HG03575 (cell line): ENCODE data around the gene PSPH.
"Not testable (repeated sequence)": the region's sequence is repeated elsewhere in the genome, so short reads cannot be mapped to it uniquely, and the experiment has no call there.

Experiments used
- ATAC-seq: cut with Tn5 transposase; IDR thresholded peaks from one replicate; pipeline ENCODE4 v1.9.1; 2021; ENCODE audit not compliant: unreplicated experiment, insufficient number of reproducible peaks, low FRiP score; ENCODE audit errors: extremely low read depth

Gene PSPH

DNA sequence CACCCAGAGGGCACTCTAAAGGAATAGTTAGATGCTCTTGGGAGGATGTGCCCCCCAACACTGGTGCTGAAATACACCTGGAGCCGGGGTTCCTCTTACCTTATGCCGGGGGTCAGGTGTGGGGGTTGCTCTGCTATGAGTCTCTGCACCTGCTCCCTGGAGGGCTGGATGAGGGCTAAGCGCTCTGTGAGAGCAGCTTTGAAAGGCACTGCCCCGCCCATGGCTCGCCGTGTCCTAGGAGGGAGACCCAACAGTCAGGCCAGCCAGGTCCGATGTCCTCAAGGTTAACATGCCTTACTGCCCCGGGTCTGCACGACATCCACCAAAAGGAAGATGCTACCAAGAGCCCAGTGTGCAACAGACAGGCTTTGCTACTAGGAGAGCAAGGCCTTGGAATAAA is 31.7 kb downstream of the PSPH start:
- no peak for ATAC-seq

GRCh38 chr7:56017015-56017414 is 34.2 kb downstream of the PSPH start:
- ATAC-seq: not testable (repeated sequence)

DNA sequence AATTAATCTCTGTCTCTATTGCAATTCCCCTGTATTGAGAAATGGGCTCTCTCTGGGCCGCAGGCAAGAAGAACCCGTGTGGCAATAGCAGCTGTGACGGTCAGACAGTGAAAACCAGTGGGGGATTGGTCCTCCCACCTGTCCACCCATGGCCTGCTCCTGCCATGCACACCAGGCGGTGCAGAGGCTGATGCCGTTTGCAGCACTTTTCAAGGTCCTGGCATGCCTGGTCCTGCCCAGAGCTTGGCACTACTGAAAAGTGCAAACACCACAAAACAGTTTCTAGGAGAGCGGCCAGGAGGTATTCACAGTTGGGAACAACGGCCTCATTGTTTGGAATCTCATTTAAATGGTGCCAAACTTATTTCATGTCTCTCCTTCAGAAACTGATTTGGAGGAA is 41.5 kb downstream of the PSPH start:
- no peak for ATAC-seq

- ATAC-seq: no peak
Observed at GRCh38 chr7:56007891-56008290, 43.4 kb downstream of the PSPH start.

DNA sequence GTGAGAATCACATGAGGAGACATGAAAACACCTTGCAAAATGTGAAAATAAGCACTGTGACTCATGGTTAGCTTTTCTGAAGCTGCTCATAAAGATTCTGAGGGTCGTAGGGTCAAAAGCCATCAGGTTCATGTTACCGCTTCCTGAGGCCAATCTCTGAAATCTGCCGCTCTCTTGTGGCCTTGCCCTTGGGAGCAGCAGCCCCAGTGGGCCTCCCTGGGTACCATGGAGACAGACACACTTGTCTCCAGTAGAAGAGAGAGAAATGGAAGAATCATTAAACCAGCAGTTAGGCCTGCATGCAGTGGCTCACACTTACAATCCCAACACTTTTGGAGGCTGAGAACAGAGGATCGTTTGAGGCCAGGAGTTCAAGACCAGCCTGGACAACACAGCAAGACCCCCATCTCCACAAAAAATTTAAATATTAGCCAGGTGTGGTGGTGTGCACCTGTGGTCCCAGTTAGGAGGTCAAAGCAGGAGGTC is 44.0 kb downstream of the PSPH start:
- ATAC-seq: no peak

DNA sequence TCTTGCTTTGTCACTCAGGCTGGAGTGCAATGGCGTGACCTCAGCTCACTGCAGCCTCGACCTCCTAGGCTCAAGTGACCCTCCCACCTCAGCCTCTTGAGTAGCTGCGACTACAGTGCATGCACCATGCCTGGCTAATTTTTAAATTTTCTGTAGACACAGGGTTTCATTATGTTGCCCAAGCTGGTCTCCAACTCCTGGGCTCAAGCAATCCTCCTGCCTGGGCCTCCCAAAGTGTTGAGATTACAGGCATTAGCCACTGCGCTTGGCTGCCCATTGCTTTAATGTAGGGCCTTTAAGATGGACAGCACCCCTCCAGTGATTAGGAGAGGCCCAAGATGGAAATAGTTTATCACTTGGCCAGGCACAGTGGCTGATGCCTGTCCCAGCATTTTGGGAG is 47.5 kb downstream of the PSPH start:
- no peak for ATAC-seq

DNA sequence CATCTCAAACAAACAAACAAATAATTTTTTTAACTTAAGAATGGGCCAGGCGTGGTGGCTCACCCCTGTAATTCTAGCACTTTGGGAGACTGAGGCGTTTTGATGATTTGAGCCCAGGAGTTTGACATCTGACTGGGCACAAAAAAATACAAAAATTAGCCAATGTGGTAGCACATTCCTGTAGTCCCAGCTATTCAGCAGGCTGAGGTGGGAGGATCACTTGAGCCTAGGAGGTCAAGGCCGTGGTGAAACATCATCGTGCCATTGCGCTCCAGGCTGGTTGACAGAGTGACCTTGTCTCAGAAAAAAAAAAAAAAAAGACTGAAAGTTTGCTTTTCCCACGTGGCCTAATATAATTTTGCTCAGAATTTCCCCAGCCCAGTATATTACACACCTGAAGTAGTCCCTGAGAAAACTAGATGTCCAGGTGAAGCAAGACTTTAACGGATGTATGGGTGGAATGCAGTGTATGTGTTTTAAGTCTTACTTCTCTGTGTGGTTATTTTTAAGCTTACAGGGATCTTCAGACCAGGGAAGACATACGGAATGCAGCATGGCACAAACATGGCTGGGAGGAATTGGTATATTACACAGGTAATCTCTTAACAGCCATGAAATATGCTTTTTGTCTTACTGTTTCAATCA is 54.3 kb downstream of the PSPH start:
- no peak for ATAC-seq

GRCh38 chr7:55992346-55992745 is 58.9 kb downstream of the PSPH start:
- no peak for ATAC-seq

- no peak for ATAC-seq
Observed at GRCh38 chr7:55983537-55983936, 67.7 kb downstream of the PSPH start.

DNA sequence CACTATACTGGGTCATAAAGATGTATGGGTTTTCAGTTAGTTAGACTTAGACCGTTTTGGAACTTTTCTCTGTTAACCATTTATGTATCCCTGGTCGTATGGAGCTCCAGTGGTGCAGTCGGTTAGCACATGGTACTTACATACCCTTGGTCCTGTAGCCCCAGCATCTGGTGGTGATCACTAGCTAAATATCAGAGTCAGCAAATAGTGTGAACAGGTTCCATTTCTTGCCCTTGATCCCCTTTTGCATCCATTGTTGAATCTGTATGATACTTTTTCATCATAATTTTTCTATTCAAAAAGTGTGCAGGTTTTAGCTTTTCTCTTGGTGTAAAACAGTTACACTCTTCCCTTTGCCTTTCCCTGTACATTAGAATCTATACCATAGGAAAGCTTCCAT is 71.0 kb downstream of the PSPH start:
- ATAC-seq: no peak

DNA sequence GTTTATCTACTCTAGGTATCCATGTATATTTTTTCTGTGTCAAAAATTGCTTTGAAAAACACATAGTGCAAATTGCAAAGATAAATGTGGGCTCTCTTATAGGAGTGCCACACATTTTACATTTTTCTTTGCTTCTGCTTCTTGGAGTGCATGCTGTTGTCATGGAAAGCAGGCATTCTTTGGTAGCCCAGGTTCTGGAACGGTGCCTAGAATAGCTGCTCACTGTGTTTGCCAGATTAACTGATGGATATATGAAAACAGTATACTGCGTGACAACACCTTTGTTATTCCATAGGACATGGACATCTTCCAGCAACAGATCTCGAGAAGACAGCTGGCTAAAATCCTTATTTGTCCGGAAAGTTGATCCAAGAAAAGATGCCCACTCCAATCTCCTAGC is 73.4 kb downstream of the PSPH start:
- ATAC-seq: no peak

GRCh38 chr7:55975988-55976633 is 75.1 kb downstream of the PSPH start:
- ATAC-seq: no peak

DNA sequence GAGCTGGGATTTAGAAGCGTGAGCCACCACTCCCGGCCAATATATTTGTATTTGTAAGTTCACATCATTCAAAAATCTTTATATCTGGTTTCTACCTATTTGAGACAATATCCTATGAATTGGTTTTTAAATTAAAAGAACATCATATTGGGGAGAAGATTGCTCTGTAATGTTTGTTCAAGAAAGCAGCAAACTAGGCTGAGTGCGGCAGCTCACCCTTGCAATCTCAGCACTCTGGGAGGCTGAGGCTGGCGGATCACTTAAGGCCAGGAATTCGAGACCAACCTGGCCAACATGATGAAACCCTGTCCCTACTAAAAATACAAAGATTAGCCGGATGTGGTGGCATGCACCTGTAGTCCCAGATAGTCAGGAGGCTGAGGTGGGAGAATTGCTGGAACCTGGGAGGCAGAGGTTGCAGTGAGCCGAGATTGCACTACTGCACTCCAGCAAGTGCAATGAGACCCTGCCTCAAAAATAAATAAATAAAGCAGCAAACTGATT is 77.4 kb downstream of the PSPH start:
- ATAC-seq: no peak

DNA sequence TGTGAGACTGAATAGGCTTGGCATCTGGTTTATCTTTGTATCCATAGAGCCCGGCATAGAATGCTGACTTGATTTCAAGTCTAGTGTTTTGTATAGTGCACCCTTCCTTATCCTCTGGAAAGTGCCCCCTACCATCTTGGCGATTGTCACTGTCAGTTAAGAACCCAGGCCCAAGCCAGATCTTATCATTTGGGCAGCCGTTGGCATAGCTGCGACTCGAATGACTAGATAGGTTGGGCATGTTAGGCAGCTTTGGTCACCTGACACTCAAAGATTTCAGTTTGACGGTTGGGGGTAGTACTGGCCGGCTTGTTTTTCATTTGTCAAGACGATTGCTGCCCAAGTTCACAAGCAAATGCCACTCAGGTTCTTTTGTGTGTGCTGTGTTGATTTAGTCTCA is 80.3 kb downstream of the PSPH start:
- no peak for ATAC-seq

DNA sequence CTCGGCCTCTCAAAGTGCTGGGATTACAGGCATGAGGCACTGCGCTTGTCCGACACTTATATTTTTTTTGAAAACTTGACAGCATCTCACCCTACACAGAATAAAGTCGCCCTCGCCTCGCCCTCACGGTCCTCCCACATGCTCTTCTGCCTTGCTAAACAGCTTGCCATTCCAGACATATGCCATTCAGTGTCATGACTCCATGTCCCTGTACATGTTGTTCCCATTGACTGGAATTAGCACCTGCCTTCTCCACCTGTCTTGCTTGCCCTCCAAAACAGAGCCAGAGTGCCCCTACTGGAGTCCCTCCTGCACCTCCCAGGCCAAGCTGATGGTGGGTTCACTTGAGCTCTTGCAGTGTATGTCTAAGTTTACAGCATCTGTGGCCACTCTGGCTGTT is 80.7 kb downstream of the PSPH start:
- ATAC-seq: no peak

DNA sequence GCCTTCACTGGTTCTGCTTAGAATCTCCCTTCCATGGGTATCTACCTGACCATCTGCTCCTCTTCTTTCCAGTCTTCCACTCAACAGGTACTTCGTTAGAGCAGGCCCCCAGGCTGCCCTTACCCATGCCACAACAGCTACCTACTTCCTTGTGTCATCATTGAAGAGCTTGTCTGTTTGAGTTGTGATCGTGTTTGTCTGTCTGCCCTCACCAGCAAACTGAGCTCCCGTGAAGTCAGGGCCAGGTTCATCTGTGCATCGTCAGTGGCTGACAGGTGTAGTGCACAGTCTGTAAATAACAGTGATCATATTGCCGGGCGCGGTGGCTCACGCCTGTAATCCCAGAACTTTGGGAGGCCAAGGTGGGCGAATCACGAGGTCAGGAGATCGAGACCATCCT is 81.9 kb downstream of the PSPH start:
- no peak for ATAC-seq

DNA sequence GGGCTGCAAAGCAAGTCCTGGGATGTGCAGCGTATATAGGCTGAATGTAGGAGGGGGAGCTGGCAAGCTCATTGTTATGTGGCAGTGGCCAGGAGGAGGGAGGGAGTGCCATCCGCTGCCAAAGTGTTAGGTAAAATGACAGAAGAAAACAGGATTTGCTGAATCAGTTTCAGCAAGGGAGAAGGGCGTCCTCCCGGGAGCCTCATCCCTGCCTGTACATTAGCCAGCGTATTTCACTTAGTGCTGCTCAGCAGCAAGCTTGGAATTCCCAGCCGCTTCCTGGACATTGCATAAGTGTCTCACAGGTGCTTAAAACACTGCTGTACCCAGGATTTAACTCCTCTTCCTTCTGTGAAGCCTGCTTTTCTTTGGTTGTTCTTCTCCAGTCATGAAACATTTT is 84.4 kb downstream of the PSPH start:
- ATAC-seq: no peak

DNA sequence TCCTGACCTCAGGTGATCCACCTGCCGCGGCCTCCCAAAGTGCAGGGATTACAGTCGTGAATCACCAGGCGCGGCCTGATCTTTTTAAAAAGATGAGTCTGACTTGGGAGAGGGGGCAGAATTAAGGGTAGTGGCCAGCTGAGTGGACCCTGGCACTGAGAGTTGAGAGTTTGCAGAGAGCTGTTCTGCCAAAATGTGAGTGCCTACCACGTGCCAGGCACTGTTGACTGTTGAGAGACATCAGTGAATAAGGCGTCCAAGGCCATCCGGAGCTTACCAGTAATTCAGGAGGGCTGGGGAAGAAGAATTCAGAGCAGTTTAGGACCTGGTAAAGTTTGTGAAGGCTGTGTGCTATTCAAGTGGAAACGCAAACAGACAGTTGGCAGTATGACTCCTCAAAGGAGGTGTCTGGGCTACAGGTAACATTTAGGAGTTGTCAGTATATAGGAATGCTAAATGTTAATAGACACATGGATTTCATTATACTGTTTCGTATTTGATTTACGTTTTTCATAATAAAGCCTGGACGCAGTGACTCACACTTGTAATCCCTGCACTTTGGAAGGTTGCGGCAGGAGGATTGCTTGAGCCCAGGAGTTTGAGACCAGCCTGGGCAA is 85.3 kb downstream of the PSPH start:
- no peak for ATAC-seq

DNA sequence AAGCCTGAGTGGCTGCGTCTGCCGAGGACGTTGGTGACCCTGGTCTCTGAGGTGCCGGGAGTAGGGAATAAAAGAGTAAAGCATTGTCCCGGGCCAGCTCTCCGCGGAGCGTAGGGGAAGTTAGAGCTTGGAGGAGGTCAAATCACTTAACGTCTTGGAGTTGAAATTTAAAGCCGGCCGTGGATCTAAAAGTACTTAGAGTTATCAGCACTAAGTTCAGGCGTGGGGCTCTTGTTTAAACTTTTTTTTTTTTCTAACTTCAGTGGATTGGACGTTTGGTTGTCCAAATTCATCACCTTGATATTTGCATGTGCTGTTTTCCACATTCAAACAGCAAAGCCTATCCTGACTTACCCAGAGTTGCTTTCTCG is 86.2 kb downstream of the PSPH start:
- ATAC-seq: no peak
